Spleen (tissue), 7 donors: ENCODE results near the gene NDRG4.

Experiments used
- POLR2A ChIP-seq, 3 donors: fragments of 450-650 bp; IDR thresholded peaks; one replicate each; pipeline ENCODE4 v1.5.1; 2017; ENCODE audit warnings: antibody characterized with exemption in 3 of 3, mild to moderate bottlenecking in 1 of 3
- POLR2AphosphoS5 ChIP-seq, 3 donors: sonication (generic); formaldehyde crosslinking; IDR thresholded peaks; one replicate each; pipeline ENCODE4 v1.5.1; 2017; ENCODE audit warnings: antibody characterized with exemption in 3 of 3
- TF ChIP-seq, protein P1 (sequence below), 11 experiments: fragments of 200-600 bp in 7 of 11; fragments of 450-650 bp in 4 of 11; sonication (generic) in 4 of 11; IDR thresholded peaks in 8 of 11; conservative IDR thresholded peaks in 3 of 11; 1 replicate in 7 of 11; 2 replicates in 4 of 11; pipeline versions ENCODE4 v1.4.0 to v1.8.0; 2016 to 2021; ENCODE audit warnings: antibody characterized with exemption in 11 of 11, inconsistent platforms in 4 of 11, mild to moderate bottlenecking in 1 of 11
- donor health status: DM: no; HTN: no; CAD: no; lungs with moderate emphysema.
- donor health status: DM: no; HTN: no; CAD: no.
- donor health status: DM: no; HTN: no; CAD: no.

DNA sequence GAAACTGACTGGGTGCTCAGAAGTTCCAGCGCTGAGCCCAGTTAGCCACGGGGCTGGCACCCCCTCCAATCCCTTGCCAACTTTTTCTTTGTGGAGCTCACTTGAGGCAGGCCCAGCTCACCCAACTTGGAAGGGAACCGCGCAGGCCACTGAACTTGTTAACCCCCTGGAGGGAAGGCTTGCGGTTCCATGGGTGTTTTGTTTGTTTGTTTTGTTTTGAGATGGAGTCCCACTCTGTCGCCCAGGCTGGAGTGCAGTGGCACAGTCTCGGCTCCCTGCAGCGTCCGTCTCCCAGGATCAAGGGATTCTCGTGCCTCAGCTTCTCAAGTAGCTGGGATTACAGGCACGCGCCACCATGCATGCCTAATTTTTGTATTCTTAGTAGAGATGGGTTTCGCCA is 34.1 kb upstream of the NDRG4 start:
- TF ChIP-seq, protein P1, sequence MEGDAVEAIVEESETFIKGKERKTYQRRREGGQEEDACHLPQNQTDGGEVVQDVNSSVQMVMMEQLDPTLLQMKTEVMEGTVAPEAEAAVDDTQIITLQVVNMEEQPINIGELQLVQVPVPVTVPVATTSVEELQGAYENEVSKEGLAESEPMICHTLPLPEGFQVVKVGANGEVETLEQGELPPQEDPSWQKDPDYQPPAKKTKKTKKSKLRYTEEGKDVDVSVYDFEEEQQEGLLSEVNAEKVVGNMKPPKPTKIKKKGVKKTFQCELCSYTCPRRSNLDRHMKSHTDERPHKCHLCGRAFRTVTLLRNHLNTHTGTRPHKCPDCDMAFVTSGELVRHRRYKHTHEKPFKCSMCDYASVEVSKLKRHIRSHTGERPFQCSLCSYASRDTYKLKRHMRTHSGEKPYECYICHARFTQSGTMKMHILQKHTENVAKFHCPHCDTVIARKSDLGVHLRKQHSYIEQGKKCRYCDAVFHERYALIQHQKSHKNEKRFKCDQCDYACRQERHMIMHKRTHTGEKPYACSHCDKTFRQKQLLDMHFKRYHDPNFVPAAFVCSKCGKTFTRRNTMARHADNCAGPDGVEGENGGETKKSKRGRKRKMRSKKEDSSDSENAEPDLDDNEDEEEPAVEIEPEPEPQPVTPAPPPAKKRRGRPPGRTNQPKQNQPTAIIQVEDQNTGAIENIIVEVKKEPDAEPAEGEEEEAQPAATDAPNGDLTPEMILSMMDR (IDR thresholded peaks at IDR 0.05 in 8 of 11, conservative IDR thresholded peaks at IDR 0.05 in 3 of 11), result no peak
- TF ChIP-seq POLR2AphosphoS5 (IDR thresholded peaks at IDR 0.05) (no peak), POLR2A (IDR thresholded peaks at IDR 0.05) (no peak)
